A673 (cell line): Measurements from ENCODE around the gene SRSF12. TPM values are rescaled to one million over a fixed set of nuclear protein-coding genes. Genes with fewer than 3 reads are reported as not detected.
"Not testable (repeated sequence)": the region's sequence is repeated elsewhere in the genome, so short reads cannot be mapped to it uniquely, and the experiment has no call there.

Source experiments
- BruUV-seq: library from RNA; stranded (reverse); fragments of 400-500 nt; replicated peaks from 2 replicates; lab custom pipeline; 2021; lab: Mats Ljungman, UMichigan
- CTCF ChIA-PET: fragments of 300-600 bp; sonication (Branson Sonifier 250); formaldehyde crosslinking; loops from one replicate; lab custom pipeline; 2022; ENCODE audit warnings: antibody characterized with exemption; lab: Charles Lee
- POLR2A ChIA-PET: fragments of 300-600 bp; sonication (Branson Sonifier 250); formaldehyde crosslinking; loops from one replicate; lab custom pipeline; 2022; ENCODE audit warnings: antibody characterized with exemption; ENCODE audit not compliant: low non-redundant PET; lab: Charles Lee
- DNase-seq: peaks from one replicate; pipeline ENCODE4 v3.0.0-alpha.2; 2015; ENCODE audit warnings: low spot score
- H3K27ac ChIP-seq: fragments of 200-600 bp; sonication (generic); 2 replicates; pipeline ENCODE4 v1.5.1; 2016; ENCODE audit warnings: mixed run types, low read depth, mild to moderate bottlenecking, mixed read lengths, antibody characterized with exemption, low read length; ENCODE audit not compliant: poor library complexity, severe bottlenecking
- H3K27me3 ChIP-seq: fragments of 200-600 bp; sonication (generic); replicated peaks from 2 replicates; pipeline ENCODE4 v1.6.1; 2017; ENCODE audit warnings: mixed run types, low read depth, mild to moderate bottlenecking, mixed read lengths, antibody characterized with exemption, low read length; ENCODE audit not compliant: insufficient read depth, poor library complexity
- H3K36me3 ChIP-seq: fragments of 200-600 bp; sonication (generic); 2 replicates; pipeline ENCODE4 v1.6.1; 2016; ENCODE audit warnings: mixed run types, mild to moderate bottlenecking, mixed read lengths, antibody characterized with exemption, low read length; ENCODE audit not compliant: insufficient read depth, poor library complexity, severe bottlenecking
- H3K4me1 ChIP-seq: fragments of 200-600 bp; sonication (generic); 2 replicates; pipeline ENCODE4 v1.6.1; 2017; ENCODE audit warnings: mixed run types, mild to moderate bottlenecking, mixed read lengths, antibody characterized with exemption, low read length; ENCODE audit not compliant: insufficient read depth, poor library complexity, severe bottlenecking
- H3K4me3 ChIP-seq: fragments of 200-600 bp; sonication (generic); 2 replicates; pipeline ENCODE4 v1.5.1; 2016; ENCODE audit warnings: low read depth, mixed run types, mild to moderate bottlenecking, mixed read lengths, low read length; ENCODE audit not compliant: poor library complexity, severe bottlenecking
- H3K9me3 ChIP-seq: fragments of 200-600 bp; sonication (generic); 2 replicates; pipeline ENCODE4 v1.6.1; 2016; ENCODE audit warnings: mixed run types, low read depth, mild to moderate bottlenecking, mixed read lengths, antibody characterized with exemption, low read length; ENCODE audit not compliant: poor library complexity, severe bottlenecking
- CTCF ChIP-seq: fragments of 300-800, 200-600 bp; sonication (generic); conservative IDR thresholded peaks from 2 replicates; pipeline ENCODE4 v1.5.1; 2017; ENCODE audit warnings: low read depth, mild to moderate bottlenecking, antibody characterized with exemption, low read length, moderate library complexity, mixed read lengths
- EZH2 ChIP-seq: fragments of 200-600 bp; sonication (generic); IDR thresholded peaks from 2 replicates; pipeline ENCODE4 v1.6.1; 2017; ENCODE audit warnings: borderline replicate concordance, low read depth, mild to moderate bottlenecking, mixed read lengths, antibody characterized with exemption, low read length; ENCODE audit not compliant: poor library complexity, severe bottlenecking
- intact Hi-C: fragments of 100-400 bp; cut with micrococcal nuclease; formaldehyde crosslinking; loops from one replicate; pipeline ENCODE4 v1.10.0; 2022; ENCODE audit not compliant: unreplicated experiment
- total RNA-seq: library from RNA; stranded (reverse); gene quantifications from 2 replicates; pipeline ENCODE4 v1.2.3, GENCODE V29; 2021

Gene SRSF12
- total RNA-seq, 1 experiment from 2014 or later, result 14.3 TPM

- no peak for DNase-seq
- CTCF ChIA-PET, result no interaction called here
- intact Hi-C loops, result no loop called here
- H3K27me3 ChIP-seq, result no peaks in the 10 kb centered on the region
- no peak for TF ChIP-seq CTCF
- no peak for TF ChIP-seq EZH2
- H3K27ac ChIP-seq, result no peak overlapping the region
- no TSS peak for BruUV-seq
- POLR2A ChIA-PET, result no interaction called here
- no peaks in the 10 kb centered on the region for H3K4me1 ChIP-seq
- no peak overlapping the region for H3K4me3 ChIP-seq
- no peaks in the 10 kb centered on the region for H3K36me3 ChIP-seq
- H3K9me3 ChIP-seq, result no peaks in the 10 kb centered on the region
Observed at GRCh38 chr6:89068695-89069094, 49.2 kb downstream of the SRSF12 start.

- no peak for DNase-seq
- POLR2A ChIA-PET, result no interaction called here
- Histone ChIP-seq H3K36me3 (no peaks in the 10 kb centered on the region), H3K27me3 (no peaks in the 10 kb centered on the region), H3K27ac (no peak overlapping the region), H3K4me1 (no peaks in the 10 kb centered on the region), H3K4me3 (no peak overlapping the region), H3K9me3 (no peaks in the 10 kb centered on the region)
- no TSS peak for BruUV-seq
- intact Hi-C loops, result no loop called here
- CTCF ChIA-PET, result no interaction called here
- TF ChIP-seq CTCF (no peak), EZH2 (no peak)
Observed at GRCh38 chr6:89067796-89068195, 50.1 kb downstream of the SRSF12 start.

- TF ChIP-seq EZH2 (no peak), CTCF (no peak)
- DNase-seq, result peak; percentile 10
- no peaks in the 10 kb centered on the region for H3K27me3 ChIP-seq
- intact Hi-C loops, result no loop called here
- H3K9me3 ChIP-seq, result no peaks in the 10 kb centered on the region
- ChIA-PET POLR2A (no interaction called here), CTCF (no interaction called here)
- BruUV-seq, result no TSS peak
- no peaks in the 10 kb centered on the region for H3K4me1 ChIP-seq
- no peak overlapping the region for H3K27ac ChIP-seq
- H3K4me3 ChIP-seq, result no peak overlapping the region
- H3K36me3 ChIP-seq, result no peaks in the 10 kb centered on the region
Observed at GRCh38 chr6:89066940-89067646, 50.8 kb downstream of the SRSF12 start.

- H3K9me3 ChIP-seq, H3K4me1 ChIP-seq, DNase-seq, H3K27me3 ChIP-seq, H3K36me3 ChIP-seq, H3K4me3 ChIP-seq, intact Hi-C loops, POLR2A ChIA-PET, H3K27ac ChIP-seq, BruUV-seq, CTCF ChIA-PET: not testable (repeated sequence)
Observed at GRCh38 chr6:89066121-89066520, 51.8 kb downstream of the SRSF12 start.

- H3K27me3 ChIP-seq, H3K9me3 ChIP-seq, DNase-seq, BruUV-seq, CTCF ChIA-PET, POLR2A ChIA-PET, H3K4me1 ChIP-seq, H3K27ac ChIP-seq, intact Hi-C loops, H3K4me3 ChIP-seq, H3K36me3 ChIP-seq: not testable (repeated sequence)
Observed at GRCh38 chr6:89064931-89065330, 52.9 kb downstream of the SRSF12 start.
